ENCODE results near the gene CARS2. TPM values are rescaled to one million over a fixed set of nuclear protein-coding genes. Genes with fewer than 3 reads are reported as not detected.
"Not testable (repeated sequence)": the region's sequence is repeated elsewhere in the genome, so short reads cannot be mapped to it uniquely, and the experiment has no call there.

The CARS2 gene
- total RNA-seq, 1 experiment from 2014 or later = 41.9 TPM

DNA sequence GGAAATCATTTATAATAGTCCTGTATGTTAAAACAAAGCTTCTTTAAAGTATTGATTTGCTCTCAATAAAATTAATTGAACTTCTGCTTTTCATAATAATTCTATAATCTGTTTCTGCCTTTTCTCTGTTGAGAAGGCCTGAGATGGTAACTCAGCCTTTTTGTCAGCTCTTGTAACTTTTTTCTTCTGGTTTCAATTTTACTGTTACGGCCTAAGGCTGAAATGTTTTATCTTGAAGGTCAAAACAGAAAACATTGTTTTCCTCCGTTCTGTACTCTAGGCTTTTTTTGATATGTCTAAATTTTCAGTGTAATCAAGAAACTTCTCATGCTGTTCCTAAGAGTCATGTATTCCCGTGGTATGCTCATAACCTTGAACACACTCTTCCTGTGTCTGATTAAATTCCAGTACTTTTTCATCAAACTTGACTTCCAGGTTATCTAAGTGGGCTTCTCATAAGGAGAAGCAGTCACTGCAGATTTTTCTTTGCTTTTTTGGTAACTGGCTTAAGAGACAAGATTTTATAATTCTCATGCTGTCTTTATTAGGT is 98.2 kb downstream of the CARS2 start:
- Histone ChIP-seq H4K20me1 (ENCODE audit: control insufficient read depth, insufficient read depth, insufficient read length) (no peaks in the 10 kb centered on the region), H3K18ac (ENCODE audit: insufficient read length, low read depth, low read length) (no peak overlapping the region), H3K4me1 (ENCODE audit: insufficient read depth, low read length) (no peaks in the 10 kb centered on the region), H3K9ac (ENCODE audit: extremely low read depth, insufficient read length, low read length) (no peak overlapping the region), H3T11ph (ENCODE audit: low read length) (no peak overlapping the region), H2BK15ac (ENCODE audit: low read depth, low read length) (no peak overlapping the region), H3K23ac (ENCODE audit: insufficient read length, low read depth, low read length) (no peak overlapping the region), H2BK20ac (ENCODE audit: low read depth, low read length, poor library complexity, severe bottlenecking) (no peak overlapping the region), H3K9me3 (ENCODE audit: control insufficient read depth, low read depth, low read length) (no peaks in the 10 kb centered on the region), H3K4ac (ENCODE audit: low read depth, low read length) (no peak overlapping the region), H2BK120ac (ENCODE audit: low read depth, low read length, poor library complexity, severe bottlenecking) (no peak overlapping the region), H3K14ac (ENCODE audit: insufficient read depth, low read length) (no peak overlapping the region), H4K8ac (replicated peaks; ENCODE audit: insufficient read length, low read depth, low read length) (no peak overlapping the region), H4K5ac (ENCODE audit: insufficient read length, low read depth, low read length) (no peak overlapping the region), H3K27me3 (ENCODE audit: insufficient read depth, low read length) (no peaks in the 10 kb centered on the region), H3K56ac (ENCODE audit: insufficient read length, low read depth, low read length) (no peak overlapping the region), H3K79me2 (ENCODE audit: insufficient read depth, low read length) (no peaks in the 10 kb centered on the region), H2BK5ac (ENCODE audit: insufficient read length, low read length) (no peak overlapping the region), H4K91ac (ENCODE audit: insufficient read length, low read depth, low read length) (no peak overlapping the region), H3K23me2 (ENCODE audit: insufficient read length, low read depth, low read length, poor library complexity, severe bottlenecking) (no peaks in the 10 kb centered on the region), H3K27ac (ENCODE audit: insufficient read length, low read depth, low read length) (no peak overlapping the region), H2AK5ac (ENCODE audit: insufficient read length, low read length) (no peak overlapping the region), H2AFZ (ENCODE audit: low read length) (no peak overlapping the region), H3K79me1 (ENCODE audit: insufficient read depth, low read depth, low read length, poor library complexity, severe bottlenecking) (no peaks in the 10 kb centered on the region), H3K4me2 (ENCODE audit: insufficient read depth, insufficient read length, low read length) (no peak overlapping the region), H2BK12ac (ENCODE audit: insufficient read length, low read depth, low read length) (no peak overlapping the region)
- no peak for DNase-seq
- Mint-ChIP-seq H3K27me3 (ENCODE audit: low read depth) (peaks cover 19% of the 10 kb centered on the region), H3K9me3 (peaks cover 10 to 11% of the 10 kb centered on the region in 2 experiments; a peak in 4 of 5 replicates), H3K4me1 (peaks cover 13 to 16% of the 10 kb centered on the region in 2 experiments), H3K36me3 (ENCODE audit: insufficient read depth in 1 of 3, low read depth in 3 of 3) (peaks cover 0 to 6% (median 5%) of the 10 kb centered on the region in 3 experiments; a peak in 1 of 7 replicates), H3K27ac (no peak overlapping the region), H3K4me3 (no peak overlapping the region)
- no CpG with 5 or more reads among the region's 3 CpGs for WGBS (ENCODE audit: extremely low coverage, insufficient read length, low lambda C conversion rate)
- TF ChIP-seq, protein P1, sequence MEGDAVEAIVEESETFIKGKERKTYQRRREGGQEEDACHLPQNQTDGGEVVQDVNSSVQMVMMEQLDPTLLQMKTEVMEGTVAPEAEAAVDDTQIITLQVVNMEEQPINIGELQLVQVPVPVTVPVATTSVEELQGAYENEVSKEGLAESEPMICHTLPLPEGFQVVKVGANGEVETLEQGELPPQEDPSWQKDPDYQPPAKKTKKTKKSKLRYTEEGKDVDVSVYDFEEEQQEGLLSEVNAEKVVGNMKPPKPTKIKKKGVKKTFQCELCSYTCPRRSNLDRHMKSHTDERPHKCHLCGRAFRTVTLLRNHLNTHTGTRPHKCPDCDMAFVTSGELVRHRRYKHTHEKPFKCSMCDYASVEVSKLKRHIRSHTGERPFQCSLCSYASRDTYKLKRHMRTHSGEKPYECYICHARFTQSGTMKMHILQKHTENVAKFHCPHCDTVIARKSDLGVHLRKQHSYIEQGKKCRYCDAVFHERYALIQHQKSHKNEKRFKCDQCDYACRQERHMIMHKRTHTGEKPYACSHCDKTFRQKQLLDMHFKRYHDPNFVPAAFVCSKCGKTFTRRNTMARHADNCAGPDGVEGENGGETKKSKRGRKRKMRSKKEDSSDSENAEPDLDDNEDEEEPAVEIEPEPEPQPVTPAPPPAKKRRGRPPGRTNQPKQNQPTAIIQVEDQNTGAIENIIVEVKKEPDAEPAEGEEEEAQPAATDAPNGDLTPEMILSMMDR (conservative IDR thresholded peaks at IDR 0.05) = no peak

GRCh38 chr13:110606281-110606680 is 99.6 kb downstream of the CARS2 start:
- H3K79me1 ChIP-seq (ENCODE audit: insufficient read depth, low read depth, low read length, poor library complexity, severe bottlenecking); H3K56ac ChIP-seq (ENCODE audit: insufficient read length, low read depth, low read length); H3K4ac ChIP-seq (ENCODE audit: low read depth, low read length); H2AK5ac ChIP-seq (ENCODE audit: insufficient read length, low read length); H3T11ph ChIP-seq (ENCODE audit: low read length); H4K5ac ChIP-seq (ENCODE audit: insufficient read length, low read depth, low read length); H3K4me1 ChIP-seq (ENCODE audit: insufficient read depth, low read length); H3K27me3 Mint-ChIP-seq (ENCODE audit: low read depth); H3K79me2 ChIP-seq (ENCODE audit: insufficient read depth, low read length); H3K18ac ChIP-seq (ENCODE audit: insufficient read length, low read depth, low read length); H3K36me3 Mint-ChIP-seq (ENCODE audit: insufficient read depth in 1 of 3, low read depth in 3 of 3); H2BK15ac ChIP-seq (ENCODE audit: low read depth, low read length); H3K14ac ChIP-seq (ENCODE audit: insufficient read depth, low read length); H3K4me3 Mint-ChIP-seq; DNase-seq; H2BK120ac ChIP-seq (ENCODE audit: low read depth, low read length, poor library complexity, severe bottlenecking); H2BK5ac ChIP-seq (ENCODE audit: insufficient read length, low read length); H3K27ac ChIP-seq (ENCODE audit: insufficient read length, low read depth, low read length); H2BK20ac ChIP-seq (ENCODE audit: low read depth, low read length, poor library complexity, severe bottlenecking); H3K27ac Mint-ChIP-seq; H3K23me2 ChIP-seq (ENCODE audit: insufficient read length, low read depth, low read length, poor library complexity, severe bottlenecking); H2BK12ac ChIP-seq (ENCODE audit: insufficient read length, low read depth, low read length); H4K8ac ChIP-seq (replicated peaks; ENCODE audit: insufficient read length, low read depth, low read length); H3K4me2 ChIP-seq (ENCODE audit: insufficient read depth, insufficient read length, low read length); H4K20me1 ChIP-seq (ENCODE audit: control insufficient read depth, insufficient read depth, insufficient read length); H3K27me3 ChIP-seq (ENCODE audit: insufficient read depth, low read length); H3K9ac ChIP-seq (ENCODE audit: extremely low read depth, insufficient read length, low read length); H3K9me3 ChIP-seq (ENCODE audit: control insufficient read depth, low read depth, low read length); H2AFZ ChIP-seq (ENCODE audit: low read length); H4K91ac ChIP-seq (ENCODE audit: insufficient read length, low read depth, low read length); H3K23ac ChIP-seq (ENCODE audit: insufficient read length, low read depth, low read length): not testable (repeated sequence)
- Mint-ChIP-seq H3K9me3 (peaks cover 10 to 11% of the 10 kb centered on the region in 2 experiments; a peak in 4 of 5 replicates), H3K4me1 (peaks cover 13 to 14% of the 10 kb centered on the region in 2 experiments)
- WGBS (ENCODE audit: extremely low coverage, insufficient read length, low lambda C conversion rate) = no CpG with 5 or more reads among the region's 33 CpGs
